GM19043 (cell line): ENCODE data around the gene CEP83.
A peak's percentile ranks its signal among the peaks of the same experiment; 100 is the strongest.
"Not testable (repeated sequence)": the region's sequence is repeated elsewhere in the genome, so short reads cannot be mapped to it uniquely, and the experiment has no call there.

Experiments
- ATAC-seq: cut with Tn5 transposase; IDR thresholded peaks from one replicate; pipeline ENCODE4 v1.9.1; 2021; ENCODE audit warnings: low read depth; ENCODE audit not compliant: unreplicated experiment

CEP83 gene

GRCh38 chr12:94459728-94460615, at the start of gene CEP83:
Gene CEP83, minus strand, starts transcription at chr12:94459867. Its CDS starts 47,377 bp downstream, at chr12:94412490.
- peak; percentile 96 for ATAC-seq

DNA sequence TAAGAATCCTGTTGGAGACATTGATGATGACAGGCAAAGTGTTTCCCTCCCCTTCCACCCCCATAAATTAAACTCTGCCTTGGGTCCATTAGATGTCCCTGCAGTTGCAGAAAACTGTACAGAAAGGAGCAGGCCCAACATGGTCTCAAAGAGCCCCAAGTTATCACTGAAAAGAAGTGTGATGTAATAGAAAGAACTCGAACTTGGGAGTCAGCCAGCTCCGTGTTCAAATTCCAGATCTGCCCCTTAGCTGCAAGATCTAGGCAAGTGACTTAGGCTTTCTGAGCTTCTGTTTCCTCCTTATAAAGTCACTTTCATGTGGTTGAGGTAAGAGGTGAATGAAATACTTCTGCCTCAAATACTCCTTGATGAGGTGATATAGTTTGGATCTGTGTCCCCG, 49.6 kb upstream of the CEP83 start:
- no peak for ATAC-seq

DNA sequence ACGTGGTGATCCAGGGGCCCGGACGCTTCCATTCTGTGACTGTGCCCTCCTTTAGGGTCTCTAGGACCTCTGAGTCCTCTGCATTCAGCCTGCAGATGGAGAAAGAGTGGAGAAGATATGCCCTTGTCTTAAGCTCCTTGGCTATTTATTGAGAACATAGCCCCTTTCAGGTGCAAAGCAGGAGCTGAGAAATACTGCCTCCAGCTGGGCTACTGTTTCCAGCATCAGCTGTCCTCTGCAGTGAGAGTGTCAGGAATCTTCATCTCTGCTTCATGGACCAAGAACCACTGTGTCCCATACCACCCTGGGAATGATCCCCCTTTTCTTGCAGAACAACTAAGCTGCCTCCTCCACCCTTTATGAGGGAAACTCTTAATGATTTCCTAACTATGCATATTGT, 47.8 kb upstream of the CEP83 start:
- ATAC-seq, result no peak

DNA sequence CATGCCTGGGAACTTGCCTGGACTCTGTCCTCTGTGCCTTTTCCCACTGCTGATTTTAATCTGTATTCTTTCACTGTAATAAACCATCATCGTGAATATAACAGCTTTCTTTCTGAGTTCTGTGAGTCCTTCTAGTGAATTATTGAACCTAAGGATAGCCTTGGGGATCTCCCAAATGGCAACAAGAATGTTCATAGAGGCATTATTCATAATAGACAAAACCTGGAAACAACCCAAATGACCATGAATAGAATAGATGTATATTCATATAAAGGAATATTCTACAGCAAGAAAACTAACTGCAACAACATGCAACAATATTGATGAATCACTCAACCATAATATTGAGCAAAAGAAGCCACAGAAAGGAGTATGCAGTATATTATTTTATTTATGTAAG, 44.7 kb upstream of the CEP83 start:
- no peak for ATAC-seq

DNA sequence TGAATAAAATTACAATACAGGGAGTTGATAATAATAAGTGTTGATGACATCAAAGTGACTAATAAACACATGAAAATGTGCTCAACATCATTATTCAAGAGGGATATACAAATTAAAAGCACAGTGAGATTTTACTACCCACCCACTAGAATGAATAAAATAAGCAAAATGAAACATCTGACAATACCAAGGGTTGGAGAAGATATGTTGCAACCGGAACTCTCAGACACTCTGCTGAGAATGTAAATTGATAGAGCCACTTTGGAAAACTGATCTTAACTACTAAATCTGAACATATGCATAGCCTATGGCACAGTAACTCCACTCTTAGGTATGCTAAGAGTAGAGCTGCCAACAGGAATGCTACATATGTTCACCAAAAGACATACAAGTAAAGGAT, 44.0 kb upstream of the CEP83 start:
- ATAC-seq, result no peak

- no peak for ATAC-seq
These were observed 41.3 kb upstream of the CEP83 start for GRCh38 chr12:94500831-94501567.

- no peak for ATAC-seq
These were observed 39.0 kb upstream of the CEP83 start for GRCh38 chr12:94498698-94499097.

- no peak for ATAC-seq
These were observed 38.4 kb upstream of the CEP83 start for GRCh38 chr12:94498073-94498472.

DNA sequence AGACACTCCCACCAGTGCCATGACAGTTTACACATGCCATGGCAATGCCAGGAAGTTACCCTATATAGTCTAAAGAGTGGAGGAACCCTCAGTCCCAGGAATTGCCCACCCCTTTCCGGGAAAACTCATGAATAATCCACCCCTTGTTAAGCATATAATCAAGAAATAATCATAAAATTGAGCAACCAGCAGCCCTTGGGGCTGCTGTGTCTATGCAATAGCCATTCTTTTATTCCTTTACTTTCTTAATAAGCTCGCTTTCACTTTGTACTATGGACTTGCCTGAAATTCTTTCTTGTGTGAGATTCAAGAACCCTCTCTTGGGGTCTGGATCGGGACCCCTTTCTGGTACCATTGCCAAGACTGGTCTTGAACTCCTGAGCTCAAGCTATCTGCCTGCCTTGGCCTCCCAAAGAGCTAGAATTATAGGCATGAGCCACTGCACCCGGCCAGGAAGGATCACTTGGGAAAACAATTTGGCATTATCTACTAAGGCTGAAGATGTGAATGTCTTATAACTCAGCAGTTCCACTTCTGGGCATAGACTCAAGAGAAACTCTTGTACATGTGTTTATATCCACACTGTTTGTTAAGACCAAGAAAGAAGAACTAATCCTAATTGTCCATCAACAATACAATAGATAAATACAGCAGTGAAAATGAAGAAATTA, 35.9 kb upstream of the CEP83 start:
- no peak for ATAC-seq

DNA sequence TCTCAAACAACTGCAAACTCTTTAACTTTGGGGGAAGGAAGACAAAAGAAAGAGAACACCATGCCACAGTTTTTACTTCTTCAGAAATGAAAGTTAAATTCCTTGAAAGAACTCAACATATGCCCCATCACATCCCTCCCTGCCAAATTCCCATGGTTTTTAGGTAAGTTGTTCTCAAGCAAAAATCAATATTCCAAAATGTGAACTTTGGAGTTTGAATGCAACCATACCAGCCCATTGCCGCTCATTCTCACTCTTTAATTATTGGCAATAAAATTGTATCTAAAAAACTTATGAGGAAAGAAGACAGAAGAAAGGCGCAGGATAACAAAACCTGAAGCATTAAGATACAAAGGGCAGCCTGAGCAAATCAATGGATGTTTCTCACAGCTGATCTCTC, 31.8 kb upstream of the CEP83 start:
- ATAC-seq, result no peak

DNA sequence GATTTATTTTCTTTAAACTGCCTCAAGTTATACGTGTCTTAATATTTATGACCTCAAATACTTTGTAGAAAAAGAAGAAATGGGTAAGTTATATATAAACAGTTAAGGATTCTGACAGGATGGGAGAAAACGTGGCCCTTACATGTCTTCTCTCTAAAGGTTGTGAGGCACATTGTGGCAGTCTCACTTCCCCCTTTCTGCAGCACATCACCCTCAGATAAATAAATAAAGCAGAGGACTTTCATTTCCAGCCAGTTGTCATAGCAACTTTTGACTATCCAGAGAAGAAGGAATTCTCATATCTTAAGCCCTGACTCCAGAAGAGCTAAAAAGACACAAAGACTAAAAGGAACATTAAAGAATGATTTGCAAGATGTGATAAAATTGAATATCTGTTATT, 28.8 kb upstream of the CEP83 start:
- ATAC-seq, result peak; percentile 99

DNA sequence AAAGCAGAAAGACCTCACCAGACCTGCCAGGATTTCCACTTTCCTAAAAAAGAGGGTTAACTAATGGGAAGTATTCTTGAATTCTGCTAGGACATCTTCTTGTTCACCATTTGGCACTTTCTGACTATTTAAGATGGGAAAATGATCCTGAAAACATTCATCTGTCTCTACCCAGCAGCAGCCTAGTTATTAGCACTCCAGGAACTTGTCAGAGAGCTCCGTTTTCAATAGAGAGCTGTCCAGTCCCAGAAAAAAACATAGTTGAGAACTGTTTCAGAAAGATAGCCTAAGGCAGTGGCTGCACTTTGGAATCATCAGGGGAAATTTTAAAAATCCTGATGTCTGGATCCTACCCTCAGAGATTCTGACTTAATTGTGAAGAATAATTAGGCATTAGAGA, 22.1 kb upstream of the CEP83 start:
- no peak for ATAC-seq

DNA sequence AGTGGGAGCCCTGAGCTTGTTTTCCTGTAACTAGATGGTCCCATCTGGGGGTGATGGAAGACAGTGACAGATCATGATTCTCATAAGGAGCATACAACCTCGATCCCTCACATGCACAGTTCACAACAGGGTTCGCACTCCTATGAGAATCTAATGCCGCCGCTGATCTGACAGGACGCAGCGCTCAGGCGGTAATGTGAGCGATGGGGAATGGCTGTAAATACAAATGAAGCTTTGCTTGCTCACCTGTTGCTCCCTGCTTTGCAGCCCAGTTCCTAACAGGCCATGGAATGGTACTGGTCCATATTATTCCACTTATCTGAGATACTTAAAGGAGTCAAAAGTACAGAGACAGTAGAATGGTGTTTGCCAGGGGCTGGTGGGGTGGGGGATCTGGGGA, 9.9 kb upstream of the CEP83 start:
- no peak for ATAC-seq

DNA sequence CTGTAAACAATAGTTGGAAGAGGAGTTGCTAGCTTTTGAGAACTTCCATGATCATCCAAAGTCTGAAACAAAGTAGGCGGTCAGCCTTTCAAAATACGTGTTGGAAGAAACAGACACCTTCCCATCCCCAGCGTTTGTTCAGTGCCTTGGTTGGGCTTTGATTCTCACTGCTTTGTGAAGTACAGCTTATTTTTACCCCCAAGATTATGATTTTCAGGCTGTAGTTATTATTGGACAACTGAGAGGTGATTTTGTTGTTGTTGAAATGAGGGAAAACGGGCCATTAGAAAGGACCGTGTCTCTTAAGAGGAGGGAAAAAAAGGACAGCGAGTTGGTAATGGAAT, 921 bp upstream of the CEP83 start:
- ATAC-seq, result no peak

DNA sequence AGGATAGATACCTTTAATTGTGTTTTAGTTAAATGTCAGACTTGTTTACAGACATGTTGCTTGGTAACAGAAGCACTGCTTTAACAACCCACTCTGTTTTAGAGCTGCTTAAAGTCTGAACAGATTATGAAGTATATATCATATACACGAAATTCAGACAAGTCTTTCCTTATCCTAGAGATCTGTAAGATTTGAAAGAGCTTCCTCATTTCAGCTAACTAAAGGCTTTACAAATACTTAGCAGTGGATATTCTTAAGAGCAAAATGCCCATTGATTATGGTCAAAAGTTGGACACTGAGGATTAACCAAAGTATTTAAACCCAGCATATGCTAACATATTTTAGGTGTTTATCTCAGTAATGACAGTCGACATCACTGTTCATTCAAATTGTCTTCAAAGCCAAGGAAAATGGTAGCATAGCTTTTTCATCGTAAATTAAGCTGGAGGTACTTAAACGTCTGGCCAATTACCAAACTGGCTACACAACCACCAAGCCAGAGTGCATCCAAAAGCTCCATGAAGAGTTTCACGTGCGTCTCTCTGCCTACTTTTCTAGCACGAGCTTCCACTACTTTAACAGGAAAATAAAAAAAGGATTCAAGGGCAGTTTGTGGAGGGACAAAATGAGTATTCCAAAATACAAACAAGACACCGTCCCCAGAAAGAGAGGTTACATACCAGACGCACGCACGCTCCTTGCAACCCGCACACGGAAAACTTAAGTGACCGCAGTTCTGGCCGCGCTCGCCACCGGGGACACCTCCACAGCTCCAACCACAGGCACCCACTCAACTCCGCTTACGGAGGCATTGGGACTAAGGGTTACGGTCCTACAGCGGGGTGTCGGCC, 565 bp downstream of the CEP83 start:
- peak; percentile 32 for ATAC-seq

- ATAC-seq, result no peak
These were observed 2.4 kb downstream of the CEP83 start for GRCh38 chr12:94457311-94457710.

- not testable (repeated sequence) for ATAC-seq
These were observed 5.3 kb downstream of the CEP83 start for GRCh38 chr12:94454318-94454717.

DNA sequence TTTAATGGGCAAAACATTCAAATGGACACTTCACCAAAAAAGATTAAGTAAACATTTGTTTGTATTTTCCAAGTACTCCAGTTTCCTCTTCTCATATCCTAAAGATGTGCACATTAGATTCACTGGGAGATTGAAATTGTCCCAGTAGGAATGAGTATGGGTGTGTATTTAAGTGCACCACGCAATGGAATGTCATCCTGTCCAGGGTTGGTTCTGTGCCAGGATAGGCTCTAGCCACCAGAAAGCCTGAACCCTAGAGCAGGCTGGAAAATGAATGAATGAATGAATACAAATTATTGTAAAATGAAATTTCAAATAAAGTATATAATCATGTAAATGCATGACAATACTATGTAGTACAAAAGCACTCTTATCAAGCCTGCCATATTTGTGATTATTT, 14.0 kb downstream of the CEP83 start:
- ATAC-seq, result no peak

DNA sequence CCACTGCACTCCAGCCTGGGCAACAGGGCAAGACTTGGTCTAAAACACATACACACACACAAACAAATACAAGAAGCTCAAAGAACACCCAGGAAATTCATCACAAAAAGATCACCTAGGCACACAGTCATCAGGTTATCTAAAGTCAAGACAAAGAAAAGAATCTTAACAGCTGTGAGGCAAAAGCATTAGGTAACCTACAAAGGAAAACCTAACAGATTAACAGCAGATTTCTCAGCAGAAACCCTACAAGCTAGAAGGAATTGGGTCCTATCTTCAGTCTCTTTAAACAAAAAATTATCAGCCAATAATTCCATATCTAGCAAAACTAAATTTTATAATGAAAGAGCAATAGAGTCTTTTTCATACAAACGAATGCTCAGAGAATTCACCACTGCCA, 22.4 kb downstream of the CEP83 start:
- no peak for ATAC-seq

DNA sequence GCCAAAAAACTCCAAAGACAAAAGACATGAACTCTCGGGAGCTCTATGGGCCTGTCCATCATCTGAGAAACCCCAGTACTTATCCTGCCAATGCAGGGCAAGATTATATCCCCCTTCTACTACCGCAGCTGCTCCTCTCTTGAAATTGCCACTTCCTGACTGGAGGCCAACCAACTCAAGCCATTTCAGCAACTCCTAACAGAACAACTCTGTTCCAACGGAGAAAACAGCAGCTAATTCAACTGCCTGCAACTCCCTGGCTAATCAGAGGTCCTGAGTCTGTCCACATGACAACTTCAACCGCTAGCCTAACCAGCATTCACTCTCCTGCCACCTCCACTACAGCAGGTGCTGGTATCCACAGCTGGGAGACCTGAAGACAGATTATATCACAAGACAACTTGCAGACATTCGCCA, 24.1 kb downstream of the CEP83 start:
- ATAC-seq, result peak; percentile 53

GRCh38 chr12:94434171-94434570, 25.5 kb downstream of the CEP83 start:
- no peak for ATAC-seq
